ENCODE data around the gene STEAP1B. TPM values are rescaled to one million over a fixed set of nuclear protein-coding genes. Genes with fewer than 3 reads are reported as not detected.

The STEAP1B gene
- total RNA-seq, 2 experiments from 2014 or later = not detected

GRCh38 chr7:22400936-22401553 lies 98.9 kb downstream of the STEAP1B start:
- CTCF ChIA-PET = no interaction called here
- Mint-ChIP-seq H3K9me3 (no peaks in the 10 kb centered on the region), H3K27me3 (no peaks in the 10 kb centered on the region), H3K4me1 (ENCODE audit: low read depth) (peaks cover 7% of the 10 kb centered on the region), H3K27ac (no peak overlapping the region), H3K36me3 (no peaks in the 10 kb centered on the region), H3K4me3 (no peak overlapping the region)
- DNase-seq = no peak
- intact Hi-C loops (cut with micrococcal nuclease) = no loop called here
- POLR2A ChIA-PET = no interaction called here

GRCh38 chr7:22400150-22400814 lies 99.7 kb downstream of the STEAP1B start:
- no peaks in the 10 kb centered on the region for H3K36me3 Mint-ChIP-seq
- intact Hi-C loops (cut with micrococcal nuclease) = no loop called here
- CTCF ChIA-PET = no interaction called here

GRCh38 chr7:22399546-22399945 lies 100.4 kb downstream of the STEAP1B start:
- H3K36me3 Mint-ChIP-seq = no peaks in the 10 kb centered on the region
- H3K27me3 Mint-ChIP-seq = no peaks in the 10 kb centered on the region
- intact Hi-C loops (cut with micrococcal nuclease) = no loop called here
- CTCF ChIA-PET = no interaction called here
- POLR2A ChIA-PET = no interaction called here
- no peak overlapping the region for H3K27ac Mint-ChIP-seq
- H3K4me1 Mint-ChIP-seq (ENCODE audit: low read depth) = peaks cover 7% of the 10 kb centered on the region
- no peak overlapping the region for H3K4me3 Mint-ChIP-seq
- H3K9me3 Mint-ChIP-seq = no peaks in the 10 kb centered on the region
- no peak for DNase-seq

More at GRCh38 chr7:22400150-22400814, 99.7 kb downstream of the STEAP1B start:
- H3K4me1 Mint-ChIP-seq (ENCODE audit: low read depth) = peaks cover 7% of the 10 kb centered on the region
- H3K27ac Mint-ChIP-seq = no peak overlapping the region
- POLR2A ChIA-PET = no interaction called here
- no peaks in the 10 kb centered on the region for H3K9me3 Mint-ChIP-seq
- no peak for DNase-seq
- H3K27me3 Mint-ChIP-seq = no peaks in the 10 kb centered on the region
- H3K4me3 Mint-ChIP-seq = no peak overlapping the region

- Mint-ChIP-seq H3K27ac (no peak overlapping the region), H3K4me3 (no peak overlapping the region), H3K36me3 (no peaks in the 10 kb centered on the region), H3K4me1 (ENCODE audit: low read depth) (peaks cover 7% of the 10 kb centered on the region), H3K9me3 (no peaks in the 10 kb centered on the region), H3K27me3 (no peaks in the 10 kb centered on the region)
- POLR2A ChIA-PET = no interaction called here
- DNase-seq = no peak
- CTCF ChIA-PET = no interaction called here
- intact Hi-C loops (cut with micrococcal nuclease) = no loop called here
Measured at GRCh38 chr7:22399091-22399490, 100.9 kb downstream of the STEAP1B start.

GRCh38 chr7:22397981-22398380 lies 102.0 kb downstream of the STEAP1B start:
- no peak for DNase-seq
- H3K27ac Mint-ChIP-seq = no peak overlapping the region
- POLR2A ChIA-PET = no interaction called here
- CTCF ChIA-PET = no interaction called here
- peaks cover 7% of the 10 kb centered on the region for H3K4me1 Mint-ChIP-seq (ENCODE audit: low read depth)
- intact Hi-C loops (cut with micrococcal nuclease) = no loop called here
- H3K9me3 Mint-ChIP-seq = no peaks in the 10 kb centered on the region
- H3K36me3 Mint-ChIP-seq = no peaks in the 10 kb centered on the region
- no peak overlapping the region for H3K4me3 Mint-ChIP-seq
- H3K27me3 Mint-ChIP-seq = no peaks in the 10 kb centered on the region

- intact Hi-C loops (cut with micrococcal nuclease) = no loop called here
- ChIA-PET CTCF (no interaction called here), POLR2A (no interaction called here)
- DNase-seq = no peak
- no peaks in the 10 kb centered on the region for H3K4me1 Mint-ChIP-seq (ENCODE audit: low read depth)
- H3K36me3 Mint-ChIP-seq = no peaks in the 10 kb centered on the region
- no peak overlapping the region for H3K4me3 Mint-ChIP-seq
- H3K27ac Mint-ChIP-seq = no peak overlapping the region
- H3K9me3 Mint-ChIP-seq = no peaks in the 10 kb centered on the region
- H3K27me3 Mint-ChIP-seq = no peaks in the 10 kb centered on the region
Measured at GRCh38 chr7:22395222-22395621, 104.8 kb downstream of the STEAP1B start.

GRCh38 chr7:22394739-22395138 lies 105.2 kb downstream of the STEAP1B start:
- DNase-seq = no peak
- Mint-ChIP-seq H3K4me1 (ENCODE audit: low read depth) (no peaks in the 10 kb centered on the region), H3K27ac (no peak overlapping the region), H3K36me3 (no peaks in the 10 kb centered on the region), H3K9me3 (no peaks in the 10 kb centered on the region), H3K4me3 (no peak overlapping the region), H3K27me3 (no peaks in the 10 kb centered on the region)
- intact Hi-C loops (cut with micrococcal nuclease) = no loop called here
- ChIA-PET CTCF (no interaction called here), POLR2A (no interaction called here)

- Mint-ChIP-seq H3K36me3 (no peaks in the 10 kb centered on the region), H3K27ac (no peak overlapping the region), H3K9me3 (no peaks in the 10 kb centered on the region), H3K4me3 (no peak overlapping the region), H3K27me3 (no peaks in the 10 kb centered on the region), H3K4me1 (ENCODE audit: low read depth) (no peaks in the 10 kb centered on the region)
- intact Hi-C loops (cut with micrococcal nuclease) = no loop called here
- CTCF ChIA-PET = no interaction called here
- POLR2A ChIA-PET = no interaction called here
- DNase-seq = no peak
Measured at GRCh38 chr7:22393913-22394729, 105.9 kb downstream of the STEAP1B start.

GRCh38 chr7:22390516-22390915 lies 109.5 kb downstream of the STEAP1B start:
- CTCF ChIA-PET = no interaction called here
- POLR2A ChIA-PET = no interaction called here
- Mint-ChIP-seq H3K36me3 (no peaks in the 10 kb centered on the region), H3K9me3 (no peaks in the 10 kb centered on the region), H3K4me1 (ENCODE audit: low read depth) (no peaks in the 10 kb centered on the region), H3K27ac (no peak overlapping the region), H3K4me3 (no peak overlapping the region), H3K27me3 (no peaks in the 10 kb centered on the region)
- intact Hi-C loops (cut with micrococcal nuclease) = no loop called here
- DNase-seq = no peak

- no peaks in the 10 kb centered on the region for H3K27me3 Mint-ChIP-seq
- H3K27ac Mint-ChIP-seq = no peak overlapping the region
- no peaks in the 10 kb centered on the region for H3K9me3 Mint-ChIP-seq
- intact Hi-C loops (cut with micrococcal nuclease) = no loop called here
- H3K4me3 Mint-ChIP-seq = no peak overlapping the region
- H3K4me1 Mint-ChIP-seq (ENCODE audit: low read depth) = no peaks in the 10 kb centered on the region
- H3K36me3 Mint-ChIP-seq = no peaks in the 10 kb centered on the region
- no peak for DNase-seq
- CTCF ChIA-PET = no interaction called here
- POLR2A ChIA-PET = no interaction called here
Measured at GRCh38 chr7:22389892-22390291, 110.1 kb downstream of the STEAP1B start.

- POLR2A ChIA-PET = no interaction called here
- no peaks in the 10 kb centered on the region for H3K36me3 Mint-ChIP-seq
- no peak overlapping the region for H3K4me3 Mint-ChIP-seq
- no peak overlapping the region for H3K27ac Mint-ChIP-seq
- no peak for DNase-seq
- H3K9me3 Mint-ChIP-seq = no peaks in the 10 kb centered on the region
- H3K27me3 Mint-ChIP-seq = no peaks in the 10 kb centered on the region
- H3K4me1 Mint-ChIP-seq (ENCODE audit: low read depth) = no peaks in the 10 kb centered on the region
- intact Hi-C loops (cut with micrococcal nuclease) = no loop called here
- CTCF ChIA-PET = no interaction called here
Measured at GRCh38 chr7:22387583-22387982, 112.4 kb downstream of the STEAP1B start.

- Mint-ChIP-seq H3K4me3 (no peak overlapping the region), H3K9me3 (no peaks in the 10 kb centered on the region), H3K27ac (no peak overlapping the region), H3K4me1 (ENCODE audit: low read depth) (no peaks in the 10 kb centered on the region), H3K36me3 (no peaks in the 10 kb centered on the region), H3K27me3 (no peaks in the 10 kb centered on the region)
- intact Hi-C loops (cut with micrococcal nuclease) = no loop called here
- ChIA-PET CTCF (no interaction called here), POLR2A (no interaction called here)
- DNase-seq = no peak
Measured at GRCh38 chr7:22386865-22387264, 113.1 kb downstream of the STEAP1B start.
